ENCODE results near the gene SLC34A2.

SLC34A2 gene

GRCh38 chr4:25725870-25726269 is 70.2 kb downstream of the SLC34A2 start:
- DNase-seq (ENCODE audit: low spot score) = no peak

- DNase-seq (ENCODE audit: low spot score) = no peak
Measured at GRCh38 chr4:25727711-25728493, 72.3 kb downstream of the SLC34A2 start.

Data from activated CD4-positive, alpha-beta T cell treated with anti-CD3 and anti-CD28 coated beads, Interleukin-2, Interleukin-4, amounts not matched to agents 100 ng/mL and 50 ng/mL, durations not matched to agents 16 hours and 8 hours (primary cell).